ENCODE measurements around the gene BDP1.
"Not testable (repeated sequence)": the region's sequence is repeated elsewhere in the genome, so short reads cannot be mapped to it uniquely, and the experiment has no call there.

Gene BDP1

GRCh38 chr5:71460693-71461092 is 5.2 kb downstream of the BDP1 start:
- no peak for DNase-seq

GRCh38 chr5:71461360-71461759 is 5.9 kb downstream of the BDP1 start:
- DNase-seq = no peak

GRCh38 chr5:71471193-71471592 is 15.7 kb downstream of the BDP1 start:
- DNase-seq = no peak

GRCh38 chr5:71475788-71476384 is 20.4 kb downstream of the BDP1 start:
- peak in 1 of 2 donors; percentile 13 for DNase-seq

GRCh38 chr5:71481441-71481840 is 26.0 kb downstream of the BDP1 start:
- DNase-seq = no peak

GRCh38 chr5:71482132-71482531 is 26.7 kb downstream of the BDP1 start:
- DNase-seq = no peak

- DNase-seq = no peak
Observed at GRCh38 chr5:71483355-71483754, 27.9 kb downstream of the BDP1 start.

- DNase-seq = no peak
Observed at GRCh38 chr5:71492817-71493615, 37.6 kb downstream of the BDP1 start.

GRCh38 chr5:71494202-71494601 is 38.8 kb downstream of the BDP1 start:
- DNase-seq = not testable (repeated sequence)

- DNase-seq = not testable (repeated sequence)
Observed at GRCh38 chr5:71498756-71499155, 43.3 kb downstream of the BDP1 start.

- no peak for DNase-seq
Observed at GRCh38 chr5:71503536-71503935, 48.1 kb downstream of the BDP1 start.

- DNase-seq = no peak
Observed at GRCh38 chr5:71522151-71522550, 66.7 kb downstream of the BDP1 start.

GRCh38 chr5:71525611-71526010 is 70.2 kb downstream of the BDP1 start:
- not testable (repeated sequence) for DNase-seq

- DNase-seq = no peak
Observed at GRCh38 chr5:71528206-71528605, 72.8 kb downstream of the BDP1 start.

GRCh38 chr5:71529682-71530081 is 74.2 kb downstream of the BDP1 start:
- no peak for DNase-seq

- no peak for DNase-seq
Observed at GRCh38 chr5:71533142-71533541, 77.7 kb downstream of the BDP1 start.

- peak in 1 of 2 donors; percentile 62 for DNase-seq
Observed at GRCh38 chr5:71533615-71534014, 78.2 kb downstream of the BDP1 start.

- DNase-seq = no peak
Observed at GRCh38 chr5:71537687-71538086, 82.2 kb downstream of the BDP1 start.

- not testable (repeated sequence) for DNase-seq
Observed at GRCh38 chr5:71550885-71551284, 95.4 kb downstream of the BDP1 start.

- DNase-seq = not testable (repeated sequence)
Observed at GRCh38 chr5:71551582-71551981, 96.1 kb downstream of the BDP1 start.

- DNase-seq = not testable (repeated sequence)
Observed at GRCh38 chr5:71552026-71552749, 96.7 kb downstream of the BDP1 start.

- DNase-seq = no peak
Observed at GRCh38 chr5:71563161-71563560, 107.7 kb downstream of the BDP1 start.

- no peak for DNase-seq
Observed at GRCh38 chr5:71564895-71565294, 109.4 kb downstream of the BDP1 start.
